GM18519 (cell line): ENCODE data around the gene GAD2.
"Not testable (repeated sequence)": the region's sequence is repeated elsewhere in the genome, so short reads cannot be mapped to it uniquely, and the experiment has no call there.

Experiments
- ATAC-seq: cut with Tn5 transposase; IDR thresholded peaks from one replicate; pipeline ENCODE4 v1.9.1; 2021; ENCODE audit warnings: mild to moderate bottlenecking, moderate library complexity; ENCODE audit not compliant: unreplicated experiment, low FRiP score

Gene GAD2

DNA sequence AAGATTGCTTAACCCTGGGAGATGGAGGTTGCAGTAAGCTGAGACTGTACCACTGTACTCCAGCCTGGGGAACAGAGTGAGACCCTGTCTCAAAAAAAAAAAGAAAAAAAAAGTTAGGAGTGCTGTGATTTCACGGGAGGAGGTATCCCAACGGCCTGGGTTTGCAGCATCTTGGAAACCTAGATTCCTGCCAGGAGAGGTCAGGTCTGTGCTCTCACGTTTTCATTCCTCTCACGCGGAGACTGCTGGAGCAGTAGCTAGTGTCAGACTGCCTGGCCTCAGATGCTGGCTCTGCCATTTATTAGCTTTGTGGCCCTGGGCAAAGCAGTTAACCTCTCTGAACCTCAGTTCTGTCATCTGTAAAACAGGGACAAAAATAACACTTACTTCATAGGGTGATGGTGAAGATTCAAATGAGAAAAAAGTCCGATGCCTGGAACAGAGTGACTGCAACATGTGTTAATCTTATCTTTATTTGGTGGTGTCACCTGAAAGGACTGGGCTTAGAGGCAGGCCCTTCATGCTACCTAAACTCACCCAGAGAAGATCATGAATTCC, 94.9 kb downstream of the GAD2 start:
- ATAC-seq = no peak

GRCh38 chr10:26314265-26315013, 97.9 kb downstream of the GAD2 start:
- ATAC-seq = no peak

GRCh38 chr10:26318672-26319071, 102.1 kb downstream of the GAD2 start:
- no peak for ATAC-seq

DNA sequence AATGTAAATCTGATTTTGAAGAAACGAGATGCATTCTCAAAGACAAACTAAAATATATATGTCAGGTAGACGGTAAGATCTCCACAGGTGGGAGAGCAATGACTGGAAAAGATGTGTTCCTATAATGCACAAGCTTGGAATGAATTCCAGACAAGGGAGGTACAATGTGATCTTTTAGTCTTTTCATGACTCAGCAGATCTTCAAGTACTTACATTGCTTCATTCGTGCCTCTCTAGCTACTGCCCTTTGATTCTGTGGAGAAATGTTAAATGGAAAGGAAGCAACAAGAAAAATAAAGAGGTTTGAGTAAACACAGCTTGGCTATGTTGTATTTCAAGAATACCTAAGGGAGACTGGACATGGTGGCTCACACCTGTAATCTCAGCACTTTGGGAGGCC, 106.6 kb downstream of the GAD2 start:
- ATAC-seq = no peak

GRCh38 chr10:26326851-26327250, 110.3 kb downstream of the GAD2 start:
- no peak for ATAC-seq

DNA sequence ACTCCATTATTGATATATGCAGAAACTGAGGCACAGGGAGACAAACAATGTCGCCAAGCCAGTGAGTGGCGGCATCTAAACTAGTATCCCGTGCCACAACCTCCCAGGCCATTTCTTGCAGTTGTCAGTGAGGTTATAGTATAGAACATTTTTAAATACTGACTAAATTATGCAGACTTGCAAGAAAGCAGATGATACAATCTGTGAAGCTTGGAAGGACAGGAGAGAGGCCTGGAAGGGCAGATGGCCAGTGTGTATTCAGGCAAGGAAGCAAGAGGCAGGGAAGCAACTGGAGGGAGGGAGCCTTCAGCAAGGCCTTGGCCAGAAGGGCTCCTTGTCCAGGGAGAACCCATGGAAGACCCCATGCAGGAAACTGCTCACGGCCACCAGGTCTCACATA, 111.2 kb downstream of the GAD2 start:
- no peak for ATAC-seq

DNA sequence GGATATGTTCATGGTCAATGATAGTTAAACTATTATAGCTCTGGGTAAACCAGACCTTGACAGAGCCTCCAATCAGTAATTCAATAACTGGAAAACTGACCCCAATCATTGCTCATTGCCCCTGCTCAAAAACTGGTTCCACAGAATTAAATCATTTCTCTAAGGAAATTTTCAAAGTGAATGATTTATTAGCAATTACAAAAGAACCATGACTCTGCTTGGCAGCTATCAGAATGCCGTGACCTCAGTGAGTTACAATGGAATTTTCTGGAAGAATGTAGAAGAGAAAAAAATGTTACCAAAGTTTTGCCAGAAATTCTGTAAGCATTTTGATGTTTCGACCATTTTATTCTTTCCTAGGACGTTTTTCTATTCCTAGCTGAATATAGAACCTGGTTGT, 114.8 kb downstream of the GAD2 start:
- no peak for ATAC-seq

GRCh38 chr10:26334232-26334931, 117.8 kb downstream of the GAD2 start:
- no peak for ATAC-seq

GRCh38 chr10:26334932-26335573, 118.5 kb downstream of the GAD2 start:
- ATAC-seq = peak; percentile 69

DNA sequence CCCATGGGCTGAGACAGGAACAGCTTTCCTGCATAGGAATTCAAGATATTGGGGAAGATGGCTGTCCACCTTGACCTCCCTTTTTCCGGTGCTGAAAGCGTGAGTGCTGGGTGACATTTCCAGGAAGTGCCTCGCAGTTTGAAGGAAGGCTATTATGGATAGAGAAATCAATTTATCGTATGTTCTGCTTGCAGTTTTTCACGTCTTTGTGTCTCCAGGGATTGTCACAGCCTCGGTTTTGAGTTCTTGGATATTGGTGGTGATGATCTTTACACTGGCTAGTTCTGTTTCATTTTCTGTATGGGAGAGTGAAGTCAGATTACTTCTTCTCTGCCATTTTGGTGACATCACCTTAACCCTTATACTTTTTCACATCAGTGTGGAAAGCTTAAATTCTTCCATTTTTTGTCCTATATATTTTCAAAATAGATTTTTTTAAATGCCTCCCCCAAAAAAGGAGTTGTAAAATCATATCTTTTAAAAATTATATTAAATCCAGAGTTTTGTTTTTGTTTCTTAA, 119.1 kb downstream of the GAD2 start:
- ATAC-seq = no peak

DNA sequence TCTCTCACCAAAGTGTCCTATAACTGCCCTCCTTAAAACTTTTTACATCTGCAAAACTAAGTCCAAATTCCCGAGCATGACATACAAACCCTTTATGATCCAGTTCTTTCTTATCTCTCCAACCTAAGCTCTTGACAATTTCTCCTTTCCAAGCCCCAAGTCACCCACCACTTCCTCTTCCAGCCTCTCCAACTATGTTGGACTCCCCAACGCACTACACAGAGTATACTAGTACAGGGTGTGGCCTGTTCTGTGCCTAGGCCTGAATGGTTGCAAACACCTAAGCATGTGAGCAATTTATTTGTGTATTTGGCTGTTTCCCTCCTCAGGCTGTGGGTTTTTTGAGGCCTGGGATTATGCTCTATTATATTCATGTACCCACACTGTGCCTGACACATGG, 120.4 kb downstream of the GAD2 start:
- no peak for ATAC-seq

DNA sequence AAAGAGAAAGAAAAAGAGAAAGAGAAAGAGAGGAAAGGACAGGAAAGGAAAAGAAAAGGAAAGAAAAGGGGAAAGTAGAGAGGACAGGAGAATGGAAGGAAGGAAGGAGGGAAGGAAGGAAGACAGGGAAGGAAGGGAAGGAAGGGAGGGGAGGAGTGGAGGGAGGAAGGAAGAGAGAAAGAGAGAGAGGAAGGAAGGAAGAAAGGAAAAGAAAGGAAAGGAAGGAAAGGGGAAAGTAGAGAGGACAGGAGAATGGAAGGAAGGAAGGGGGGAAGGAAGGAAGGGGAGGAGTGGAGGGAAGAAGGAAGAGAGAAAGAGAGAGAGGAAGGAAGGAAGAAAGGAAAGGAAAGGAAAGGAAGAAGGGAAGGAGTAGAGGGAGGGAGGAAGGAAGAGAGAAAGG, 125.1 kb downstream of the GAD2 start:
- no peak for ATAC-seq

DNA sequence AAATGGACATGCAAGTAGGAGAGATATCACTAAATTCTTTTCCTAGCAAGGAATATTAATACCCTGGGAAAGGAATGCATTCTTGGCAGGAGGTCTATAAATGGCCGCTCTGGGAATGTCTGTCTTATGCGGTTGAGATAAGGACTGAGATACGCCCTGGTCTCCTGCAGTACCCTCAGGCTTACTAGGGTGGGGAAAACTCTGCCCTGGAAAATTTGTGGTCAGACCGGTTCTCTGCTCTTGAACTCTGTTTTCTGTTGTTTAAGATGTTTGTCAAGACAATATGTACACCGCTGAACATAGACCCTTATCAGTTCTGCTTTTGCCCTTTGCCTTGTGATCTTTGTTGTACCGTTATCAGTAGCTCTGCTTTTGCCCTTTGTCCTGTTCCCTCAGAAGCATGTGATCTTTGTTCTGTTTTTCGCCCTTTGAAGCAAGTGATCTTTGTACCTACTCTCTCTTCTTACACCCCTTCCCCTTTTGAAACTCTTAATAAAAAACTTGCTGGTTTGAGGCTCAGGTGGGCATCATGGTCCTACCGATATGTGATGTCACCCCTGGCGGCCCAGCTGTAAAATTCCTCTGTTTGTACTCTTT, 132.3 kb downstream of the GAD2 start:
- not testable (repeated sequence) for ATAC-seq
